Activated naive CD8-positive, alpha-beta T cell treated with anti-CD3 and anti-CD28 coated beads for 36 hours (primary cell): Measurements from ENCODE around the gene TRPM8. TPM values are rescaled to one million over a fixed set of nuclear protein-coding genes. Genes with fewer than 3 reads are reported as not detected.
A peak's percentile ranks its signal among the peaks of the same experiment; 100 is the strongest.

Source experiments
- DNase-seq: peaks from one replicate; pipeline ENCODE4 v3.0.0; 2021
- H3K27ac Mint-ChIP-seq: one replicate; pipeline ENCODE4 v1.8.0; 2022; ENCODE audit warnings: mild to moderate bottlenecking, moderate library complexity, mixed read lengths
- H3K27me3 Mint-ChIP-seq: one replicate; pipeline ENCODE4 v1.8.0; 2022; ENCODE audit warnings: mild to moderate bottlenecking, mixed read lengths
- H3K36me3 Mint-ChIP-seq: one replicate; pipeline ENCODE4 v1.8.0; 2021; ENCODE audit warnings: mild to moderate bottlenecking, mixed read lengths
- H3K4me1 Mint-ChIP-seq: one replicate; pipeline ENCODE4 v1.8.0; 2021; ENCODE audit warnings: mixed read lengths
- H3K4me3 Mint-ChIP-seq: one replicate; pipeline ENCODE4 v1.8.0; 2022; ENCODE audit warnings: mild to moderate bottlenecking, moderate library complexity, mixed read lengths
- H3K9me3 Mint-ChIP-seq: one replicate; pipeline ENCODE4 v1.8.0; 2022; ENCODE audit warnings: mixed read lengths
- total RNA-seq, 2 experiments: library from RNA; stranded (reverse); gene quantifications; one replicate each; pipeline ENCODE4 v1.2.3, GENCODE V29; 2021

TRPM8 gene
- total RNA-seq, 2 experiments from 2014 or later: not detected

DNA sequence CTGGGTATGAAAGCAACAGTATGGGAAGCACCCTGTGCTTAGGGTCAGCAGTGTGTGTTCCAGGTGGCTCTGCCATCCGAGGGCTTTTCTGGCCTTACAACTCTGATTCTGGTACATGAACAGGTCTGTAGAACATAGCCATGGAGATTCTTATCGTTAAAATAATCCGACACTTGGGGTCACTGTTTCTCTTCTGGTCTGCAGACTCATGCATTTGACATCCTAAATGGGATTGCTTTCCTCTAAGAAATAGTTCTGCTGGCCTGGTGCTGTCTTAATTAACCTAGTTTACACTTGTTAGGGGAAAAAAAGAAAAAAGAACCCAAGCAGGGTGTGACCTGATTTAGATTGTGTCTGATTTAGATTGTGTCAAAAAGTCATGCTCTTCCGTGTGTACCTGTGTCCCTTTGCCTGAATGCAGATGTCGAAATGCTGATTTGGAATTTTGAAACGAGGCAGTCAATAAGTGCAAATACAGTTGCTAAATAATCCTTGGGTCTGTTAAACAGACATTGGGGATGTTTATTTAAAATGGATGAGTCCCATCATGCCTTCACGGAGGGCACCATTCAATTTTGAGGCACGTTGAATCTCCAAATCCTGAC lies 59.6 kb downstream of the TRPM8 start:
- no peaks in the 10 kb centered on the region for H3K9me3 Mint-ChIP-seq
- H3K4me3 Mint-ChIP-seq: no peak overlapping the region
- H3K27ac Mint-ChIP-seq: no peak overlapping the region
- no peak for DNase-seq
- peaks cover 16% of the 10 kb centered on the region for H3K4me1 Mint-ChIP-seq
- H3K36me3 Mint-ChIP-seq: no peaks in the 10 kb centered on the region
- H3K27me3 Mint-ChIP-seq: no peaks in the 10 kb centered on the region

DNA sequence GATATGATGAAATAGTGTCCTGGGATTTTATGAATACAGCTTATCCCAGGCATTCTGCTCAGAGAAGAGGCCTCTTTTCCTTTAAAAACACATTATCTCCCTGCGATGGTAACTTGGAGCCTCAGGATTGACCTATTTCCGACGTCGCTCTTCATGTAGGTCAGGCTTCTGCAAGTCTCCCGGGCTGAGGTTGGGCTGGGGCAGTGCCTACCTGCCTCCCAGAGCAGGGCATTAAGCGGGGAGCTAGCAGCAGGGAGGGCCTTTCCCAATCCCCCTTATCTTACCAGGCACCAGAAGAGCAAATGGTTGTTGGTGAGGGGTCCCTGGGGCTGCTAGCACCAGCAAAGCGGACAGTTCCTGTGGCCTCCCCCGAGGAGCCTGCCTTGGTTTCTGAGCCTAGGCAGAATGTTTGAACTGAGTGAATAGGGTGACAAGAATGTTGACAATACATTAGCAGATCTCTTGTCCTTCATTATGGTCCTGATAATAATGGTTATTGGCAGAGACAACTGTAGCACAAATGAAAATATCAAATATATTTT lies 60.2 kb downstream of the TRPM8 start:
- H3K4me3 Mint-ChIP-seq: no peak overlapping the region

DNA sequence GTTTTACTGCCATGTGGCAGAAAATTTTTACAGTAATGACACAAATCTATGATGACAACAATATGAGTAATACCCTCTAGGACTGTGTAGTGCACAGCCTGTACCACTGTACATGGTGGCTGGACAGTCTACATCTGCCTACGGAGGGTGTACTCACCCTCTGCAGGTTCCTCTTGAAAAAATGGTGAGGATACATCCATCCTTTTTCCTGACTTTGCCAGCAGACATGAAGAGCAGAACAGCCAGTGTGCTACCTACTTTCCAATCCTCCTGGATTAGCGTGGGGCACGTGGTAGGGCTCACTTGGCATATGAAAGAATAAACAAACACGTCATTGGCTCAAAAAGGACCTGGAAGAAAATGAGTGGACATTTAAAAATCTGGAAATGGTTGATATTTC lies 62.6 kb downstream of the TRPM8 start:
- DNase-seq: no peak
- peaks cover 16% of the 10 kb centered on the region for H3K4me1 Mint-ChIP-seq
- H3K9me3 Mint-ChIP-seq: no peaks in the 10 kb centered on the region

More for the DNA sequence above, 60.2 kb downstream of the TRPM8 start:
- DNase-seq: no peak
- Mint-ChIP-seq H3K9me3 (no peaks in the 10 kb centered on the region), H3K27ac (peak overlapping the region; percentile 50), H3K27me3 (no peaks in the 10 kb centered on the region), H3K36me3 (no peaks in the 10 kb centered on the region), H3K4me1 (peaks cover 16% of the 10 kb centered on the region)

DNA sequence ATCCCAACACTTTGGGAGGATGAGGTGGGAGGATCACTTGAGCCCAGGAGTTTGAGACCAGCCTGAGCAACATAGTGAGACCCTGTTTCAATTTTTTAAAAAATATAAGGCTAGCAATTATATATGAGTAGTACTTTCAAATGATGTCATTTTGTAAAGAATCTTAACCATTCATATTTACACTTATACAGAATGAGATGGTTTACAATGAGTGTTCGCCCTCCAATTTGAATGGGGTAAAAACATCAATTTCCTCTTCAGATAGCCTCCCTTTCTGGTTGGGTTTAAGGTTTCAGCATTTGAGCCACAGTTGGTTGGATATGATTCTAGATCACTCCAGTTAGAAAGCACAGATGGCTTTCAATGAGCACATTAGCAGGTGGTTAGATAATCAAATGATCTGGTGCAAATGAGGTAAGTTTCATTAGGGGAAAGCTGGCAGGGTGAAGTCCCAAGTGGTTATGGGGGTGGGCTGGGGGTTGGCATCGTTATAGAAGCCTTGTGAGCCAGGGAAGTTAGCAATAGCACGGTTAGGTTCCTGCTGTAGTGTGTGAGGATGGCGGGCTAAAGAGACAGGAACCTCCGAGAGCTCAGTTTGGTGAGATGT lies 63.9 kb downstream of the TRPM8 start:
- Mint-ChIP-seq H3K27ac (no peak overlapping the region), H3K9me3 (peaks cover 3% of the 10 kb centered on the region), H3K4me1 (peaks cover 16% of the 10 kb centered on the region), H3K27me3 (no peaks in the 10 kb centered on the region), H3K36me3 (no peaks in the 10 kb centered on the region), H3K4me3 (no peak overlapping the region)
- DNase-seq: no peak

More for the DNA sequence above, 62.6 kb downstream of the TRPM8 start:
- no peaks in the 10 kb centered on the region for H3K36me3 Mint-ChIP-seq
- no peak overlapping the region for H3K4me3 Mint-ChIP-seq
- H3K27me3 Mint-ChIP-seq: no peaks in the 10 kb centered on the region
- H3K27ac Mint-ChIP-seq: no peak overlapping the region

DNA sequence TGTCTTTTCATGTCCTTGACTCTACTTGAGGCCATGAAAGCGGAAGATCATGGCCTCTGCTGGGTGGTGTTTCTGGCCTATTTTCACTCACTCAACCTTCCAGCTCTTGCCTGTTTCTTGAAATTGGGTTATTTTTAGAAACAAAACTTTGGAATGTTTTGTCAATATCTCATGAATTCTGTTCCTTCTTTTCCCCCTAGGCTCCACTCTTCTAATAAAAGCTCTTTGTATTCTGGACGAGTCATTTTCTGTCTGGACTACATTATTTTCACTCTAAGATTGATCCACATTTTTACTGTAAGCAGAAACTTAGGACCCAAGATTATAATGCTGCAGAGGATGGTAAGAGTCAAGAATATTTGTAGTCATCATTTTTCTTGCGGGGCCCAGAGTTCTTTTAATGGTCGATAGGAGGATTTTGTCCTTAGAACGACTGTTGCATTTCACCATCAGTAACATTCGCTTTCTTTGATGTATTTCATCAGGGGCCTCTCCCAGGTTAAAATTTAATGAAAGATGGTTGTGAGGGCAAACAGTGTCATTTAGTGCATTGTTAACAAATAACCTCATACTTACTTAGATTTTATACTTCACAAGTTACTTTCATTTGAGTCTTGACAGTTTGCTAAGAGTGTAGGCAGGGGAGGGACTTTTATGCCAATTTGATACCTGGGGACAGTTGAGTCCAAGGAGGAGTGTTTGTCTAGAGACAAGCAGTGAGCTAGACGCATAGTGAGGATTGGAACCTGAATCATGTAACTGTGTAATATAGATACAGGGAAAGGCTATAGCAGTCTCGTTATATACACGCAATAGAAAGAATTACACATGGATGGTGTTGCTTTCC lies 64.6 kb downstream of the TRPM8 start:
- no peak overlapping the region for H3K4me3 Mint-ChIP-seq

DNA sequence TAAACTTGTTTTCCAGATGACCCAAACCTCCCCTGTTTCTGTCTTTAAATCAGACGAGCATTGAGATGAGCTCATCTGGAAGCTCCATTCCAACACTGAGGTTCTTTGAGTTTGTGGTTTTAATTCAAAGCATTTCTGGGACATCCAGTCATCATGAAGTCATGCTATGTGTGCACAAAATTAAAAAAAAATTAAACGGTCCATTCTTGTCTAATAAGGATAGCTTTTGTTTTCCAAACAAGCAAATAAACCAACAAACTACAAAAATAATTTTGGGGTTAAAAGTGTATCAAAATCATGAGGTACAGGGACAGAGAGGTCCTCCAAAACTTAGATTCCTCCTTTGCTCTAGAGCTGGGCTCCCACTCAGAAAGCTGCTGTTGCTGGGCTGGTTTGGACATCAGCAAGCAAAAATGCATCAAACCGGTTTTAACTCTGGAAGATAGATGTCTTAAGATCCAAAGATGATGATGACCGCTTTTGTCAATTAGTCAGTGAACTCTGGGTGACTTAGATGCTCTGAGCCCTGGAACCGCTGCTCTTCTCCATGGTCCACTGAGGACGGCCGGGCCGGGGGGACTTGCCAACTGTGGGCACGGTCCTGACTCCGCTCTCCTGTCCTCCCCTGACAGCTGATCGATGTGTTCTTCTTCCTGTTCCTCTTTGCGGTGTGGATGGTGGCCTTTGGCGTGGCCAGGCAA lies 65.4 kb downstream of the TRPM8 start:
- H3K27me3 Mint-ChIP-seq: no peaks in the 10 kb centered on the region
- no peak overlapping the region for H3K4me3 Mint-ChIP-seq
- H3K36me3 Mint-ChIP-seq: no peaks in the 10 kb centered on the region
- peaks cover 7% of the 10 kb centered on the region for H3K9me3 Mint-ChIP-seq
- DNase-seq: no peak
- H3K27ac Mint-ChIP-seq: no peak overlapping the region
- H3K4me1 Mint-ChIP-seq: peaks cover 13% of the 10 kb centered on the region

More for the DNA sequence above, 64.6 kb downstream of the TRPM8 start:
- Mint-ChIP-seq H3K4me1 (peaks cover 14% of the 10 kb centered on the region), H3K27ac (no peak overlapping the region), H3K27me3 (no peaks in the 10 kb centered on the region), H3K9me3 (peaks cover 5% of the 10 kb centered on the region), H3K36me3 (no peaks in the 10 kb centered on the region)
- no peak for DNase-seq

DNA sequence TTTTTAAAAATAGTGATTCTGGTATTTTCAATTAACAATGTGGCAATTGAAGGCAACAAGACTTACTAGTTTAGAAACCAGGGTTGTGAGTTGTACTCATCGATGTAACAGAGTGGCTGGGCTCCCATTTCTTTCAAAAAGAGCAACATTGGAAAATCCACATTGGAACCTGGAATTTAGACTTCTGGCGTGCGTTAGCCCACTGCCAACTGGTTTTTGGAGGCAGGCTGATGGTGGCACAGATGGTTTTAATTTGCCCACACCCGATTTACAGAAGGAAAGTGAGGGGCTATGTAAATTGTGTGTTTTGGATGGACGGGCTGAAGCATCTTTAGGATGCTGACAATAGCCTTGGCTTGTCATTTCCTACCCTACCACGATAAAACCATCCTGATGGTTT lies 66.3 kb downstream of the TRPM8 start:
- DNase-seq: no peak
- Mint-ChIP-seq H3K4me1 (peaks cover 11% of the 10 kb centered on the region), H3K27ac (no peak overlapping the region)

DNA sequence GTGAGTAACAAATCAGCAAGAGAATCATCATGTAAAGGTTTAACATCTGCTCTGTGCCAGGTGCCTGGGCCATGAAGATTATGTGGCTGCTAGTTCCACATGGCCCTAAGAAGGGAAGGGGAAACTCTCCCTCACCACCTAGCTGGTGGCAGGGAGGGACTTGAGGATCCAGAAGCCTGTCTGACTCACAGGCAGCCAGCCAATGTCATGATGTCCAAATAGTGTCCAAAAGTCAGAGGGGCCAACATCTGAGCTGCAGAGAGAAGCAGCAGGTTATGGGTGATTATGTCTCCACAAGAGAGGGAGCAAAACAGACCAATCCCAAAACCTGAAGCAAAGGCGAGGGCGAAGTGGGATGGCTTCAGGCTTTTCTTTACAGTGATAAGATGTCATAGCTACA lies 71.4 kb downstream of the TRPM8 start:
- Mint-ChIP-seq H3K36me3 (peaks cover 12% of the 10 kb centered on the region), H3K27ac (no peak overlapping the region), H3K27me3 (no peaks in the 10 kb centered on the region), H3K4me3 (no peak overlapping the region), H3K4me1 (peaks cover 36% of the 10 kb centered on the region), H3K9me3 (peaks cover 21% of the 10 kb centered on the region)
- DNase-seq: no peak

More for the DNA sequence above, 66.3 kb downstream of the TRPM8 start:
- no peak overlapping the region for H3K4me3 Mint-ChIP-seq
- H3K9me3 Mint-ChIP-seq: peaks cover 13% of the 10 kb centered on the region
- no peaks in the 10 kb centered on the region for H3K27me3 Mint-ChIP-seq
- peaks cover 6% of the 10 kb centered on the region for H3K36me3 Mint-ChIP-seq

DNA sequence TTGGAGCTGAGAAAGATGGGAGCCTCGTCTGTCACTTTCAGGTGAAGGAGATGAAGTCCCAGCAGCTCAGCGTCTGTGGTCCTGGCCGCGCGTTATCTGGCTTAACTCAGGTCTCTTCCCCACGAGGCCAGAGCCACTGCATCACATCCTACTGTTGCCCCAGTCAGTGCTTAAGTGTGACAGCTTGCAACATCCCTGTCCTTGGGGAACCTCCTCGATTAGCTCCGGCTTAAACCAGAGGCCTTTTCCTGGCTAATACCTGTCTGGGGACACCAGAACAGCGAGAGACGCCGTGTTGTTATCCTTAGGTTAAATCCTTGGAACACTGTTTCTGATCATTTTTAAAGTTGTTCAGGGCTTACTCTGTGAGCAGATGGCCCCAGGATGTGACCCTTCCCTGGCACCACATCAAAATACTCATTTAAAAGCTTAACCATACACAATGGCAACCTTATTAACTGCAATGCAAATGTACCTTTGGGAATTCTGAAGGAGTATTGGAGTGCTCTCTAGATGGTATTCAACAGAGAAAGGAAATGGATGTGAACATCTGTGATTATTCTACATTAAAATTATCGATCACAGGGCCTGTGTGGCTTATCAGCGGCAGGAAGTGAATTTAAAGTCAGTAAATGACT lies 72.2 kb downstream of the TRPM8 start:
- Mint-ChIP-seq H3K27me3 (no peaks in the 10 kb centered on the region), H3K4me3 (no peak overlapping the region), H3K27ac (peak overlapping the region; percentile 80), H3K36me3 (peaks cover 12% of the 10 kb centered on the region), H3K4me1 (peaks cover 36% of the 10 kb centered on the region), H3K9me3 (peaks cover 21% of the 10 kb centered on the region)
- no peak for DNase-seq

DNA sequence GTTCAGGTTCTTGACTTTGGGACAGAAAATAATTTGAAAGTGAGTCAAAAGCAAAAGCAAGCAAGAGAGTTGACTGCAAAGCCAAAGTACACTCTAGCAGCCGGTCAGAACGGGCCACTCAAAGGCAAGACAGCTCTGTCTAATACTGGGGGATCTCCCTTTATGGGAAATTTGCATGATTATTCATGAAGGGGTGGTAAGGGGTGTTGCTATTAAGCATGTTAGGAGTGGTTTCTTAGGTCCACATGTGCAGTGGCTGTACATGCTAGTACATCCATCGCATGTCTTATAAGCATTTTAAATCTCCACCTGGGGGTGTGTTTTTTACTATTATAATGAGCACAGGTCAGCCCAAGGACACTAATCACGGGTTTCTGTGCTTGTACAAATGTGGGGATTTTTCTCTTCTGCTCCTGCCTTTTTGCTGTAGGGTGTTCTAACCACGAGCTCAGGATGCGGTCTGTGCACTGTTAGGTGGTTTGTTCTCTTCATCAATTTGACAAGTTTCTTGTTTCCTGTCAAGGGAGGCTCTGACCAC lies 73.2 kb downstream of the TRPM8 start:
- H3K4me3 Mint-ChIP-seq: peak overlapping the region; percentile 32
- peaks cover 12% of the 10 kb centered on the region for H3K36me3 Mint-ChIP-seq
- H3K27me3 Mint-ChIP-seq: no peaks in the 10 kb centered on the region
- DNase-seq: peak; percentile 62
- H3K4me1 Mint-ChIP-seq: peaks cover 39% of the 10 kb centered on the region
- H3K9me3 Mint-ChIP-seq: peaks cover 19% of the 10 kb centered on the region
- H3K27ac Mint-ChIP-seq: peak overlapping the region; percentile 80

DNA sequence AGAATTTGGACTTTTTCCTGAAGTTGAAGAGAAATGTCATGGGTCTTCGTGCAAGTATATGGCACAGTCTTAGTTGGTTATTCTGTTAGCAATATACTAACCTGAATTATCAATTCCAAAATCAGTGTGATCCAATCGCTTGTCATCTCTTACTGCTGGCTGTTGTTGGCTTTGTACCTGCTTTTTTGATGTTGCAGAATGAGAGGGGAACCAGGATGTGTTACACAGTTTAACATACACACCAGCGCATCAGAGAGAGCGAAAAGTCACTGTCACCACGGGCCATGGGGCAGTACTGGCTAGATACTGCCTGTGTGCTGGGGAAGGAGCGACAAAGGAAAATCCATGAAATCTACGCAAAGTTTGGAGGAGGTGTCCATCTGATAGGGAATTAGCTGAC lies 74.0 kb downstream of the TRPM8 start:
- Mint-ChIP-seq H3K4me3 (no peak overlapping the region), H3K4me1 (peaks cover 46% of the 10 kb centered on the region), H3K27me3 (no peaks in the 10 kb centered on the region), H3K36me3 (peaks cover 12% of the 10 kb centered on the region), H3K27ac (peak overlapping the region; percentile 9), H3K9me3 (peaks cover 19% of the 10 kb centered on the region)
- DNase-seq: no peak

DNA sequence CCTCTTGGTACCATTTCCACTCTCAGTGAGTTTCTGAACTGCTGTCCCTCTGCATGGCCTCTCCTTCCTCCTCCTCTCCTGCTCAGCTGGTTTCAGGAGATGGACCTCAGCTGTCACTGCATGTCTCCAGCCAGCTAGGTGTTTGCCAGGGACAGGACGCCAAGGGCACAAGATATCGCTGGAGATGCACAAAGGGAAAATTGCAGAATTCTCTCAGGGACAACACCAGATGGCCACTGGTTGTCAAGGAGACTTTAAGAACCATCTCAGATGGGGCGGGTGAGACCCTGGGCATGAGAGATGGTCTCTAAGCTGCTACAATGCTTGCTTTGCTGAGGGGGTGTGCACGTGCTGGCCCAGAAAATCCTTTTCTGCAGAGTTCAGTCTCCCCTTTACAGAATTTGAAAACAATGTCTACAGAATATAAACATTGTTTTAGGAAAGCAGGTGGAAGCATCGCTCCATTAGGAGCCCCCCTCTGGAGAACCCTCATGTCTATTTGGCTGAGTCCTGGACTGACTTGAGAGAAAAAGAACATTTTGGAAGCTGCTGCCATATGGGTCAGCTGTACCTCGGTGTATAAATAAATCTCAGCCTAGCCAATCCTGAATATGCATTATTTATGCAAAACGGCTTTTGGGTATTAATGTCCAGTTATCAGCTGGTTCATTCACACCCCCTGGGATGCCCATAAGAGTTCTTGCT lies 75.5 kb downstream of the TRPM8 start:
- Mint-ChIP-seq H3K27ac (no peak overlapping the region), H3K36me3 (peaks cover 12% of the 10 kb centered on the region), H3K4me1 (peaks cover 48% of the 10 kb centered on the region), H3K27me3 (no peaks in the 10 kb centered on the region), H3K9me3 (peaks cover 15% of the 10 kb centered on the region), H3K4me3 (no peak overlapping the region)
- DNase-seq: no peak

DNA sequence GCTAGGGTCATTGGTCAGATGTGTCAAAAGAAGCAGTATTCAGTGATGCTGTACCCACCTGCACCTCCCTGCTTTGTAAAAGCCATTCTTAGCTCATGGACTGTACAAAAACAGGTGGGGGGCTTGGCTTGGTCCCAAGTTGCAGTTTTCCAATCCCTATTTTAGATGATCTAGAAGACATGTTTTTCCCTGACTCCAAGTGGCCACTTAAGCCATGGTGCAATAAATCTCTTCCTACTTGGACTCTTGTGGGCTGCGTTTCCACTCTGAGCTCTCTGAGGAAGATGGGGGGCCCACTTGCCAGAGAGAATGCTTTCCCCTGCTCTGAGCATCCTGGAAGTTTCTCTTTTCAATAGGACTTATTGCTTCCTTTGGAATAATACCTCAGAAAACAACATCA lies 76.3 kb downstream of the TRPM8 start:
- DNase-seq: no peak
- H3K36me3 Mint-ChIP-seq: peaks cover 5% of the 10 kb centered on the region
- no peak overlapping the region for H3K27ac Mint-ChIP-seq
- H3K9me3 Mint-ChIP-seq: peaks cover 8% of the 10 kb centered on the region
- no peaks in the 10 kb centered on the region for H3K27me3 Mint-ChIP-seq
- H3K4me3 Mint-ChIP-seq: no peak overlapping the region
- peaks cover 46% of the 10 kb centered on the region for H3K4me1 Mint-ChIP-seq

DNA sequence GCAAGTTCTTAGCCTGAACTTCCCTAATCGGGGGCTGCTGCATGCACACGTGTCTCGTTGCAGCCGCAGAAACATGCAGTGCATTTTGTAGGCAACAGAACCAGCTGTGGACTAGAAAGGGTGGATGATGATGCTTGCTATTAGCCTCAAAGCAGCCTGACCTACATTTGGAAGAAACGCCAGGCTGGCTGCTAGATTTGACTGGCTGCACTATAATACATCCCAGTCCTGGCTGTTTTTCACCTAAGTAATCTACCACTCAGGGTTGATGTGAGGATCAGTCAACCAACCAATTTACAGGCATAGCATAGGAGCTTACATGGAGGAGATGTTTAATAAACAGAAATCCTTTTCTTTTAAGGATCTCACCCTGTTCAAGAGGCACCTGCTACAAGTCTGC lies 77.0 kb downstream of the TRPM8 start:
- no peak for DNase-seq
- Mint-ChIP-seq H3K4me1 (peaks cover 48% of the 10 kb centered on the region), H3K27me3 (no peaks in the 10 kb centered on the region), H3K4me3 (no peak overlapping the region), H3K27ac (no peak overlapping the region), H3K36me3 (peaks cover 5% of the 10 kb centered on the region), H3K9me3 (peaks cover 5% of the 10 kb centered on the region)
